ENCODE results near the gene PHLDA2.

PHLDA2 gene

DNA sequence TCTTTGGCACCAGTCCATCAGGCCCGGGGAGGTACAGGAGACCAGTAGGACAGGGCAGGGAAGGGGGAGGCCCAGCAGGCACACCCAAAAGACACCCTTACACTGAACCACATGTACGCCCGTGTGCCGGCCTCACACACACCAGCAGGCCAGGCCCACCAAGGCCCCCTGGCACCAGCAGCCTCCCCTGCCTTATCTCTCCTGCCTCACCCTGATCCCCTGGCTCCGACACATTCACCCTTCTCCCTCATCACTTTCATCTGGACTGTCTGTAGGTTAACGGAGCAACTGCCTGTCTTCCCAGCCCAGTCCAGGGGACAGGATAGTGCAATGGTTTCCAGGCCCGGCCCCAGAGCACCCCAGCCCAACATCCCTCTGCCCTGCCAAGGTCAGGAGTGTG, 48.6 kb downstream of the PHLDA2 start:
- Mint-ChIP-seq H3K27ac (no peak overlapping the region), H3K4me3 (no peak overlapping the region), H3K4me1 (ENCODE audit: low read depth in 2 of 2) (peaks cover 8 to 10% of the 10 kb centered on the region in 2 donors), H3K36me3 (ENCODE audit: insufficient read depth) (peaks cover 7% of the 10 kb centered on the region), H3K27me3 (peaks cover 6 to 9% of the 10 kb centered on the region in 2 donors), H3K9me3 (no peaks in the 10 kb centered on the region)
- ATAC-seq (replicated peaks) (no peak), DNase-seq (no peak)

DNA sequence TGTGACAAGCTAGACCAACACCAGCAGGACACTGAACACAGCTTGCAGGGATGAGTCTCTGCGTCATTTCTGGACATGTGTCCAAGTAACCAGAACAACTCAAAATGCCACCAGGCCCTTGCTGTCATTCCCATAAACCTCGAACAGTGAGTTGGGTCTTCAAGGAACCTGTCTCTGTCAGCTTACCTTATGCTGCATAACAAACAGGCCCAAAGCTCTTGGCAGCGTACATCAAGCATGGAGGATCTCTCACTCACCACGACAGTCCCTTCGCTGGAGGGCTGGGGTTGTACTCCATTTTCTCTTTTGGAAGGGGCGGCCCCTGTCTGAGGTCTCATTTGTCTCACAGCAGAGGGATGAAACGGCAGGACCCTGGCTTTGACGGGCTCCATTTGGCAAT, 50.4 kb downstream of the PHLDA2 start:
- H3K27me3 Mint-ChIP-seq, result peaks cover 6 to 24% of the 10 kb centered on the region in 2 donors
- ATAC-seq (replicated peaks) (no peak), DNase-seq (no peak)
- H3K36me3 Mint-ChIP-seq (ENCODE audit: insufficient read depth), result peaks cover 4% of the 10 kb centered on the region
- peaks cover 5 to 6% of the 10 kb centered on the region in 2 donors for H3K4me1 Mint-ChIP-seq (ENCODE audit: low read depth in 2 of 2)
- H3K4me3 Mint-ChIP-seq, result no peak overlapping the region
- no peaks in the 10 kb centered on the region for H3K9me3 Mint-ChIP-seq
- no peak overlapping the region for H3K27ac Mint-ChIP-seq
